ENCODE data around the gene CMIP.

- TF ChIP-seq BHLHE40 (IDR thresholded peaks at IDR 0.05; ENCODE audit: borderline replicate concordance): no peak
- no peak for TF ChIP-seq SP1 (IDR thresholded peaks at IDR 0.05)
Observed at GRCh38 chr16:81625544-81626153, 181.0 kb downstream of the CMIP start.
